Adrenal gland (tissue), 12 donors: Measurements from ENCODE around the gene HRG. TPM values are rescaled to one million over a fixed set of nuclear protein-coding genes. Genes with fewer than 3 reads are reported as not detected.

ENCODE experiments used
- DNase-seq, 7 donors: peaks; one replicate each; pipeline ENCODE4 v3.0.0-alpha.2; 2019 to 2020
- H3K27ac ChIP-seq, 5 donors: fragments of 200-600 bp; sonication (generic) in 4 of 5; 1 replicate in 3 of 5; 2 replicates in 2 of 5; pipeline versions ENCODE4 v1.5.1 to v1.8.0; 2016 to 2020; ENCODE audit warnings: mild to moderate bottlenecking in 1 of 5
- H3K27me3 ChIP-seq: fragments of 200-600 bp; 2 replicates; pipeline ENCODE4 v1.8.0; 2021
- H3K36me3 ChIP-seq, 2 donors: fragments of 200-600 bp; replicated peaks in 1 of 2; 1 replicate in 1 of 2; 2 replicates in 1 of 2; pipeline versions ENCODE4 v1.5.1 to v1.8.0; 2018 to 2022
- H3K4me1 ChIP-seq, 2 donors: fragments of 200-600 bp; replicated peaks in 1 of 2; 1 replicate in 1 of 2; 2 replicates in 1 of 2; pipeline versions ENCODE4 v1.5.1 to v1.8.0; 2018 to 2021
- H3K4me3 ChIP-seq, 4 donors: fragments of 200-600 bp; sonication (generic) in 3 of 4; one replicate each; pipeline ENCODE4 v1.5.1; 2016 to 2018
- H3K9me3 ChIP-seq, 3 donors: fragments of 200-600 bp; sonication (generic) in 1 of 3; replicated peaks in 1 of 3; 1 replicate in 2 of 3; 2 replicates in 1 of 3; pipeline versions ENCODE4 v1.5.1 to v1.8.0; 2016 to 2021
- POLR2A ChIP-seq, 2 donors: fragments of 450-650 bp; IDR thresholded peaks; one replicate each; pipeline ENCODE4 v1.6.1; 2017; ENCODE audit warnings: antibody characterized with exemption in 2 of 2, mild to moderate bottlenecking in 2 of 2, moderate library complexity in 1 of 2
- WGBS, 4 donors: extraction: QIAGEN DNeasy Blood & Tissue Kit in 2 of 4; methylation state at CpG; one replicate each; pipeline versions ENCODE4 v1.1.5 to v1.1.7; 2013 to 2017; 5-methylcytosine and 5-hydroxymethylcytosine counted together
- intact Hi-C, 2 donors: fragments of 100-400 bp; cut with DNase I; formaldehyde crosslinking; loops; one replicate each; pipeline versions ENCODE4 v1.14.1 to v1.15.0; 2022 to 2023
- polyA plus RNA-seq, 3 donors: library from polyadenylated mRNA; stranded (reverse); fragments of 200-250 nt in 2 of 3; fragments of 350-450 nt in 1 of 3; fragmentation: Illumina TruSeq in 1 of 3; extraction: RNeasy Lipid Tissue Mini Kit (QIAGEN cat#74804) in 1 of 3; gene quantifications; one replicate each; pipeline ENCODE4 v1.2.3, GENCODE V29; 2013 to 2014
- total RNA-seq, 9 donors: library from RNA; depleted of rRNA in 4 of 9; stranded (reverse); fragments of >200 nt in 4 of 9; fragments of 120-200 nt in 1 of 9; fragmentation: NEBNext Ultra II Directional in 1 of 9; extraction: Animal tissue kit (Norgen Biotek cat#: 25700) in 1 of 9; gene quantifications; one replicate each; pipeline versions ENCODE4 v1.1.0 to v1.2.4, GENCODE V29; 2013 to 2023
- TF ChIP-seq, protein P1 (sequence below), 6 experiments: fragments of 450-650 bp in 4 of 6; fragments of 200-600 bp in 2 of 6; sonication (generic) in 1 of 6; IDR thresholded peaks; 1 replicate in 5 of 6; 2 replicates in 1 of 6; pipeline versions ENCODE4 v1.5.1 to v1.8.0; 2016 to 2021; ENCODE audit warnings: antibody characterized with exemption in 6 of 6, mild to moderate bottlenecking in 2 of 6, moderate library complexity in 1 of 6
- donor health status: healthy with polysubstance abuse.
- donor health status: Bipolar disorder and iron deficiency.
- donor health status: DM: yes; HTN: yes; CAD: no.
- donor health status: DM: no; HTN: no; CAD: no.
- donor health status: DM: no; HTN: no; CAD: no.
- donor health status: DM: yes; HTN: yes; CAD: no.

HRG gene
- total and polyA plus RNA-seq, 12 donors = 0.14 to 0.26 TPM; not detected in 10

DNA sequence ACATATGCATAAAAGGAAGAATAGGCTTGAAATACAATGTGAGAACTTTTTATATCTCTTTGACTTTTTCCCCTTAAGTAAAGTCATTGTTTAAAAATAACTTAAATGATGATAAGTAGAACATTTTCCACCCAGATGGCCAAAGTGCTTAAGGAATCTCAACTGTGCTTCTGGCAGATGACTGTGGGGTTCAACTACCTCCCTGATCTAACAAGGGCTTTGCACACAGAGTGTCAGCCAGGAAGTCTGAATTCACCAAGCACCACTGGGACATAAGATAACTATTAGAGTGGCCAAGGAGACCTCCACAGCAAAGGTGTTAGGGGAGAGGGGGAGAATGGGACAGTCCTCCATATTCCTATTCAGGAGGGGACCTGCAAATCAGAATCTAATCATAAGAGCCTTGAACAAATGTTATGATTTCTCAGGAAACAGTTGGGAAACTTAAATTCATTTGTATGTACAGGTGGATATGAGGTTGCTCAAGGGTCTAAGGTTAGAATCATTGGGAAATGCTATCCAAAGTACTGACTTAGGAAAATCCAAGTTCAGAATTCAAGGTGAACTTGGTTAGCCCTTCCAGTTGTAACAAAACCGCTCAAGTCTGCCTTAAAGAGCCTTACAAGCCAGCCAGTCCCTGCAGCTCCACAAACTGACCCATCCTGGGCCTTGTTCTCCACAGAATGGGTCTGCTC is 25.9 kb upstream of the HRG start, which contains the start of gene FETUB:
Gene FETUB, plus strand, starts transcription at position 622 of the 695 bp plus-strand sequence. Its CDS starts 62 bp downstream, at position 684.
- Histone ChIP-seq H3K36me3 (no peaks in the 10 kb centered on the region), H3K9me3 (no peaks in the 10 kb centered on the region), H3K27me3 (peaks cover 29% of the 10 kb centered on the region), H3K4me1 (no peaks in the 10 kb centered on the region), H3K4me3 (no peak within 1 kb of the TSS), H3K27ac (no peak within 1 kb of the TSS)
- TF ChIP-seq, protein P1, sequence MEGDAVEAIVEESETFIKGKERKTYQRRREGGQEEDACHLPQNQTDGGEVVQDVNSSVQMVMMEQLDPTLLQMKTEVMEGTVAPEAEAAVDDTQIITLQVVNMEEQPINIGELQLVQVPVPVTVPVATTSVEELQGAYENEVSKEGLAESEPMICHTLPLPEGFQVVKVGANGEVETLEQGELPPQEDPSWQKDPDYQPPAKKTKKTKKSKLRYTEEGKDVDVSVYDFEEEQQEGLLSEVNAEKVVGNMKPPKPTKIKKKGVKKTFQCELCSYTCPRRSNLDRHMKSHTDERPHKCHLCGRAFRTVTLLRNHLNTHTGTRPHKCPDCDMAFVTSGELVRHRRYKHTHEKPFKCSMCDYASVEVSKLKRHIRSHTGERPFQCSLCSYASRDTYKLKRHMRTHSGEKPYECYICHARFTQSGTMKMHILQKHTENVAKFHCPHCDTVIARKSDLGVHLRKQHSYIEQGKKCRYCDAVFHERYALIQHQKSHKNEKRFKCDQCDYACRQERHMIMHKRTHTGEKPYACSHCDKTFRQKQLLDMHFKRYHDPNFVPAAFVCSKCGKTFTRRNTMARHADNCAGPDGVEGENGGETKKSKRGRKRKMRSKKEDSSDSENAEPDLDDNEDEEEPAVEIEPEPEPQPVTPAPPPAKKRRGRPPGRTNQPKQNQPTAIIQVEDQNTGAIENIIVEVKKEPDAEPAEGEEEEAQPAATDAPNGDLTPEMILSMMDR (IDR thresholded peaks at IDR 0.05) = no peak
- no peak for TF ChIP-seq POLR2A (IDR thresholded peaks at IDR 0.05)
- intact Hi-C loops = no loop called here
- no peak for DNase-seq
- 70 to 100% (median 80%) methylated on average over 1 of the region's 1 CpG for WGBS, 4 donors

DNA sequence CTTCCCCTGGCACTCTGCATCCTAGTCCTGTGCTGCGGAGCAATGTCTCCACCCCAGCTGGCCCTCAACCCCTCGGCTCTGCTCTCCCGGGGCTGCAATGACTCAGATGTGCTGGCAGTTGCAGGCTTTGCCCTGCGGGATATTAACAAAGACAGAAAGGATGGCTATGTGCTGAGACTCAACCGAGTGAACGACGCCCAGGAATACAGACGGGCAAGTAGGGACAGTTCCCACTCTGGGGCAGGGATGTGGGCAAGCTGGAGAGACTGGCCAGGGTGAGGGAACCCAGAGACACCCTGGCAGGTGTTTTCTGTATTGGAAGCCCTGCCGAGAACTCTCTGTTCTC is 25.4 kb upstream of the HRG start:
- TF ChIP-seq, protein P1 (IDR thresholded peaks at IDR 0.05) = no peak
- no peak for TF ChIP-seq POLR2A (IDR thresholded peaks at IDR 0.05)
- DNase-seq = no peak
- Histone ChIP-seq H3K36me3 (no peaks in the 10 kb centered on the region), H3K4me3 (no peak overlapping the region), H3K27ac (no peak overlapping the region), H3K27me3 (peaks cover 27% of the 10 kb centered on the region), H3K4me1 (no peaks in the 10 kb centered on the region), H3K9me3 (no peaks in the 10 kb centered on the region)
- 65 to 78% (median 65%) methylated on average over 4 to 9 of the region's 9 CpGs for WGBS, 4 donors
- intact Hi-C loops = no loop called here

DNA sequence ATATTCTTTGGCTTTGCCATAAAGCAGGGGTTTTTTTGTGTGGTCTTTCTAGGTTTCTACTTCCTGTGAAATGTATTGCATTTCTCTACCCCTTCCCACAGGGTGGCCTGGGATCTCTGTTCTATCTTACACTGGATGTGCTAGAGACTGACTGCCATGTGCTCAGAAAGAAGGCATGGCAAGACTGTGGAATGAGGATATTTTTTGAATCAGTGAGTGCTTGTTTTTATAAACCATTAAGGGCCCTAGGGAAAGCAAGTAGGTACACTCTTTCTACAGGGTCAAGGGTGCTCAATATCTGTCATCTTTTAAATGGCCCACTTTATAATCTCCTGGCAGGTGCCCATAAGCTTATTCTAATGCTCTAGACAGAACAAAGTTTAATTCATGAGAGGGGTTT is 24.9 kb upstream of the HRG start:
- intact Hi-C loops = no loop called here
- Histone ChIP-seq H3K27ac (no peak overlapping the region), H3K36me3 (no peaks in the 10 kb centered on the region), H3K27me3 (peaks cover 25% of the 10 kb centered on the region), H3K4me1 (no peaks in the 10 kb centered on the region), H3K9me3 (no peaks in the 10 kb centered on the region), H3K4me3 (no peak overlapping the region)
- no peak for DNase-seq
- no peak for TF ChIP-seq POLR2A (IDR thresholded peaks at IDR 0.05)
- TF ChIP-seq, protein P1 (IDR thresholded peaks at IDR 0.05) = no peak

DNA sequence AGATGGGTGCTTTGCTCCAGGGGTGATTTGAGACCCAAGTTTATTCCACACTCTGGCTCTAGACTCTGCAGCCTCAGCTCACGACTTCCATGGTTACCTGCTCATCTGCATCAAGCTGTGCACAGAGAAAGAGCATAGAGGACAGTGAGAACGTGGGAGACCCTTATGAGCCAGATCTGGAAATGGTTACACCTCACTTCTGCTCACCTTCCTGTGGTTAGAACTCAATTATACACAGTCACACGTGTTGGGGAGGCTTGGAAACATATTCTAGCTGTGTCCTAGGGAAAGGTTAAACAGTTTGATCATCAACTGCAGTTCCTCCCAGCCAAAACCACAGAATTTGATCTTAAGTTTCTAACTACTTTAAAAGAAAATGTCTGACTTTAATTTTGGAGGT is 23.8 kb upstream of the HRG start:
- no peak overlapping the region for H3K4me3 ChIP-seq
- no peak overlapping the region for H3K27ac ChIP-seq
- H3K9me3 ChIP-seq = no peaks in the 10 kb centered on the region
- TF ChIP-seq, protein P1 (IDR thresholded peaks at IDR 0.05) = no peak
- TF ChIP-seq POLR2A (IDR thresholded peaks at IDR 0.05) = no peak
- WGBS, 4 donors = 18 to 33% (median 29%) methylated on average over 3 of the region's 3 CpGs
- DNase-seq = no peak
- H3K36me3 ChIP-seq = no peaks in the 10 kb centered on the region
- peaks cover 25% of the 10 kb centered on the region for H3K27me3 ChIP-seq
- intact Hi-C loops = no loop called here
- no peaks in the 10 kb centered on the region for H3K4me1 ChIP-seq
